Measurements from ENCODE around the gene HYDIN.
A peak's percentile ranks its signal among the peaks of the same experiment; 100 is the strongest.

Gene HYDIN
- long read RNA-seq, donor 1, result 0 reads
- long read RNA-seq, donor 2, result 0 reads
- long read RNA-seq, donor 3, partial matches to known transcripts, result 0 of 1 reads
- long read RNA-seq, donor 3, other reads (novel, unspliced or antisense), result 0 of 1 reads
- long read RNA-seq, donor 4, result 0 reads
- long read RNA-seq, donor 5, result 0 reads
- long read RNA-seq, donor 6, result 0 reads
- long read RNA-seq, donor 7, result 0 reads
- long read RNA-seq, donor 8, result 0 reads

GRCh38 chr16:71230122-71230845, at the start of gene HYDIN:
Gene HYDIN (minus strand): TSS chr16:71230722. CDS start chr16:71186895, 43,827 bp downstream.
- peak; percentile 76 for DNase-seq

GRCh38 chr16:71276589-71277334, 46.2 kb upstream of the HYDIN start:
- DNase-seq, result no peak

GRCh38 chr16:71273384-71273783, 42.9 kb upstream of the HYDIN start:
- DNase-seq, result no peak

GRCh38 chr16:71264299-71264698, 33.8 kb upstream of the HYDIN start:
- DNase-seq, result no peak

DNA sequence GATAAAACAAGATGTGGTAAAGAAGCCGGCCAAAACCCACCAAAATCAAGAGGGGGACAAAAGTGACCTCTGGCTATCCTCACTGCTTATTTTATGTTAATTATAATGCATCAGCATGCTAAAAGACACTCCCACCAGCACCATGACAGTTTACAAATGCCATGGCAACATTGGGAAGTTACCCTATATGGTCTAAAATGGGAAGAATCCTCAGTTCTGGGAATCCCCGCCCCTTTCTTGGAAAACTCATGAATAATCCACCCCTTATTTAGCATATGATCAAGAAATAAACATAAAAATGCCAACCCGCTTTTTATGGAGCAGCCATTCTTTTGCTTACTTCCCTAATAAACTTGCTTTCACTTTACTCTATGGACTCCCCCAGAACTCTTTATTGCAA, 33.1 kb upstream of the HYDIN start:
- DNase-seq, result no peak

DNA sequence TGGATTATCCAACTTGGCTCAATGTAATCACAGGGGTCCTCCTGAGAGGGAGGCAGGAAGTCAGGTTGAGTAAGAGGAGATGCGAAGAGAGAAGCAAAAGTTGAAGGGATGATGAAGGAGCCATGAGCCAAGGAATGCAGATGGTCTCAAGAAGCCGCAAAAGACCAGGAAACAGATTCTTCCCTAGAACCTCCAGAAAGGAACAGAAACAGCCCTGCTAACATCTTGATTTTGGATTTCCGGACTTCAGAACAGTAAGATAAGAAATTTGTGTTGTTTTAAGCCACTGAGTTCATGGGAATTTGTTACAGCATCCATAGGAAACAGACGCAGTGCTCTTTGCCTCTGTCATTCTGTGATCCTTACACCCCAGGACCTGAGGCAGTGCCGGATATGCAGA, 31.9 kb upstream of the HYDIN start:
- DNase-seq, result no peak

GRCh38 chr16:71260995-71261394, 30.5 kb upstream of the HYDIN start:
- no peak for DNase-seq

GRCh38 chr16:71259086-71259485, 28.6 kb upstream of the HYDIN start:
- DNase-seq, result no peak

GRCh38 chr16:71258372-71258771, 27.9 kb upstream of the HYDIN start:
- DNase-seq, result no peak

- no peak for DNase-seq
These were observed 27.2 kb upstream of the HYDIN start for GRCh38 chr16:71257768-71258167.

DNA sequence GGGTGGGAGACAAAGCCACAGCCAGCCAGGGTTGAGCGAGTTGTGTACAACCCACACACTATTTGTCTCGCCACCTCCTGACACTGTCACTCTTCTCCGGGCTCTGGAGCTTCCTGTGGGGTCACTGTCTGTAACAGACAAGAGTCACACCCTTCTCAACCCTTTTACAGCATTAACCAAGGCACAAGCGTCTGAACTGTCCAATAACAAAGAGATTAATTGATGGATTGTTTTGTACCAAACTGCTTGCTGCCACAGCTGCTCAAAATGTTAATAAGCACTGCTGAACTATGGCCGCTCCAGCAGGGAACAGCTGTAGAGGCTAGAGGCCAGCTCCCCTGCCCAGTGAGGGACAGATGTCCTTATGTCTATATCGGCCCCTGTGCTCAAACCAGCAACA, 25.2 kb upstream of the HYDIN start:
- no peak for DNase-seq

GRCh38 chr16:71254832-71255525, 24.5 kb upstream of the HYDIN start:
- no peak for DNase-seq

- DNase-seq, result no peak
These were observed 20.1 kb upstream of the HYDIN start for GRCh38 chr16:71250461-71251235.

- no peak for DNase-seq
These were observed 18.9 kb upstream of the HYDIN start for GRCh38 chr16:71249399-71249798.

GRCh38 chr16:71247478-71247877, 17.0 kb upstream of the HYDIN start:
- DNase-seq, result no peak

DNA sequence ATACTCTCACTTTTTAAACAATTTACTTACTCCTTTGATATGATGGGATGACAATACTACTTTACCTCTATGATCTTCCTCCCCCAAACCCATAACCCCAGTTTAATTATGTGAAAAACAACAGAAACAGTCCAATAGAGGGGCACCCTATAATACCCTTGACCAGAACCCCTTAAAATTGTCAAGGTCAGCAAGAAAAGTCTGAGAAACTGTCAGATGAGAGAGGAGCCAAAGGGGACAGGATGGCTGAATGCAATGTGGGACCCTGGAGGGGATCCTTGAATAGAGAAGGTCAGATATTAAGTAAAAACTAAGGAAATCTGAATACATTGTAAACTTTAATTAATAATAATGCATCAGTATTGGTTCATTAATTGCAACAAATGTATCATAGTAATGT, 15.8 kb upstream of the HYDIN start:
- no peak for DNase-seq

DNA sequence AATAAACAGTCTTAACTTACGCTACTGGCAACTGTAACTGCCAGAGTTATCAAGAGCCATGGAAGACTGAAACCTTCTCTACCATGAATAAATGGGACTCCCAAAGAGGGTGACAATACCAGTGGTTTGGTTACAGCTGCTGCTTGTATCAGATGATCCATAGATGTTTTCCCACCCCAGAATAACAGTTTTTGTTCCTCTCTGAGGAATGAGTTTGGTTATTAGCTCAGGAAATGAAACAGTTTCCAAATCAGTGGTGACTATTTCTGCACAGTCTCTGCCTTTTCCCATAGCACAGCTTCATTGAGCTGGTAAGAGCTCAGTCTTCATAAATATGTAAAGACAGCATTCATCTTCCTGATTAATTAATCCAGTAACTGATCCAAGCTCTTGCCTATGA, 14.0 kb upstream of the HYDIN start:
- no peak for DNase-seq

DNA sequence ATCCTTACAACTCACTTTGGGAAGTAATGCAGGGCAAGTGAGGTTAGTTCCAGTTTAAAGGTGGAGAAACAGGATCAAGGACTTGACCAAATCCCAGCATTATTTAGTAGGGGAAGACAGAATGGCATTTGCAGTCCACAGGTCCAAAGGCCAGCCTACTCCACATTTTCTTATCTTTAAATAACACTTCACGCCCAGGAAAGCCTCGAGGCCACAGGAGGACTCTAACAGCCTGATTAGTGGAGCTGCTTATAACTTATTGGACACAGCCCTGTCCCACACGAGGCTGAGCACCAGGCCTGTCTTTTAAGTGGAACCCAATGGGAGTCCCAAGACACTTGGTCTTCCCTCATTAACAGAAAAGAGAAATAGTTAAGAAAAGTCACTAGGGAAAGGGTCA, 12.1 kb upstream of the HYDIN start:
- no peak for DNase-seq

DNA sequence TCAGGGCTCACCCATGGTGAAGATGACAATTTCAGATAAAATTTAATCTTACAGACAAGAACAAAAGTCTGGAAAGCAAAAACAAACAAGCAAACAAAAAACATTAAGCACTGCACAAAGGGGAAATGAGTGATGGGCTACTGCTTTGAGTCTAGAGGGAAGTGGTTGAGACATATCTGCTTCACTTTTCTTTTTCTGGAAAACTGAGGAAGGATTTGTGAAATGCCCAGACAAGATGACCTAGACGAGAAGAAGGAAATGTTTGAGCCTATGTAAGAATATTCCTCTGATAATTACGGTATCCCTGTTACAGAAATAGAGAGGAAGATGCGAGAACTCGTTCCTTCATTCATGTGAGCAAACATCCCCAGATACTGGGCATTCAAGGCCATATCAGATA, 11.5 kb upstream of the HYDIN start:
- no peak for DNase-seq

GRCh38 chr16:71229344-71229743, 1.2 kb downstream of the HYDIN start:
- DNase-seq, result no peak

DNA sequence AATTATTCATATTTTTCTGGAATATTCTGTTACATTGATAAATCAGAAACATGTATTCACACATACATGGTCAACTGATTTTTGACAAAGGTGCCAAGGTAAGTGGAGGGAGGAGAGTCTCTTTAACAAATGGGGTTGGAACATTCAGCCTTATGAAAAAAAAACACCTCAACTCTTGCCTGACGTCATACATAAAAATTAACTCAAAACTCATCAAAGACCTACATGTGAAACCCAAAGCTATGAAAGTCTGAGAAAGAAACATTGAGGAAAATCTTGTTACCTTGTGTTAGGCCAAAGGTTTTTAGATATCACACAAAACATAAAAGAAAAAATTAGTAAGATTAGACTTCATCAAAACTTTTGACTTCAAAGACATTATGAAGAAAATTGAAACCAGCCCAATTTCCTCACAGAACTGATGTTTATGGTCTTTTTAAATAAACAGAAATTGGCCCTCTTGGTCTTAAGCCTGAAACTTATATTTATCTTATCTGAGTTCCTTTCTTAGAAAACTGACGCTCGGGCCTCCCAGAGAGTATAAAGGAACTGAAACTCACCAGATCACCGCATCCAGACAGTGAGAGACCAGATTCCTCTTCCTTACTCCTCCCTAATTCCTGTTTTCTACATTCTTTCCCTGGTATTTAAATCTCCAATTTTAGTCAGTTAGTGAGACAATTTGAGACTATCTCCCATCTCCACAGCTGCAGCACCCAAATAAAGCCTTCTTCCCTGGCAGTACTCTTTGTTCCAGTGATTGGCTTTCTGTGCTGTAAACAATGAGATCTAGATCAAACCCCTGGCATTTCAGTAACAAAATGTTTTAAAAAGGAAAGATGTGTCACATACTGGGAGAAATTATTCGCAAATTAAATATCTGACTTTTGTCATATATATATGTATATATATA, 4.0 kb downstream of the HYDIN start:
- no peak for DNase-seq
